C4-2B (cell line): ENCODE data around the gene KCNMA1.

Experiments used
- H3K27ac ChIP-seq: fragments of 450-650 bp; 2 replicates; pipeline ENCODE4 v1.5.1; 2017
- ZFX ChIP-seq: fragments of 450-650 bp; IDR thresholded peaks from 2 replicates; pipeline ENCODE4 v1.6.1; 2017
- TF ChIP-seq, protein P1 (sequence below): fragments of 450-650 bp; conservative IDR thresholded peaks from 2 replicates; pipeline ENCODE4 v1.5.1; 2017; ENCODE audit warnings: mild to moderate bottlenecking

Gene KCNMA1

DNA sequence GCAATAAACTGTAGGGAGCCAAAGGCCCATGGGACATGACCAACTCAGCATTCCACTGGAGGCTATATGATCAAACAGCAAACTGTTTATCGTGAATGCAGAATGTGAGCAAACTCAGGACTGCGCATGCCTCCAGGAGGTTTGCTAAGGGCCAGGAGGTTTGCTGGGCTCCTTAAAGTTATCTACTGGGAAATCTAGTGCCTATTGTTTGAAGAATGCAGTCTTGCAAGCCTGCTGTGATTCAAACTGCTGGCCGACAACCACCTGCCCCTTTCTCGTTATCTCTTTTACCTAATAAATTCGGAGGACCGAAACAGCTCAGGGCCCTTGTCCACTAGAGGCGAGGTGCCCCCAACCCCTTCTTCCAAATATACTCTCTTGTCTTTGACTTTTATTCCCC, 404.1 kb downstream of the KCNMA1 start:
- no peak overlapping the region for H3K27ac ChIP-seq
- TF ChIP-seq ZFX = no peak
- TF ChIP-seq, protein P1, sequence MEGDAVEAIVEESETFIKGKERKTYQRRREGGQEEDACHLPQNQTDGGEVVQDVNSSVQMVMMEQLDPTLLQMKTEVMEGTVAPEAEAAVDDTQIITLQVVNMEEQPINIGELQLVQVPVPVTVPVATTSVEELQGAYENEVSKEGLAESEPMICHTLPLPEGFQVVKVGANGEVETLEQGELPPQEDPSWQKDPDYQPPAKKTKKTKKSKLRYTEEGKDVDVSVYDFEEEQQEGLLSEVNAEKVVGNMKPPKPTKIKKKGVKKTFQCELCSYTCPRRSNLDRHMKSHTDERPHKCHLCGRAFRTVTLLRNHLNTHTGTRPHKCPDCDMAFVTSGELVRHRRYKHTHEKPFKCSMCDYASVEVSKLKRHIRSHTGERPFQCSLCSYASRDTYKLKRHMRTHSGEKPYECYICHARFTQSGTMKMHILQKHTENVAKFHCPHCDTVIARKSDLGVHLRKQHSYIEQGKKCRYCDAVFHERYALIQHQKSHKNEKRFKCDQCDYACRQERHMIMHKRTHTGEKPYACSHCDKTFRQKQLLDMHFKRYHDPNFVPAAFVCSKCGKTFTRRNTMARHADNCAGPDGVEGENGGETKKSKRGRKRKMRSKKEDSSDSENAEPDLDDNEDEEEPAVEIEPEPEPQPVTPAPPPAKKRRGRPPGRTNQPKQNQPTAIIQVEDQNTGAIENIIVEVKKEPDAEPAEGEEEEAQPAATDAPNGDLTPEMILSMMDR = no peak

DNA sequence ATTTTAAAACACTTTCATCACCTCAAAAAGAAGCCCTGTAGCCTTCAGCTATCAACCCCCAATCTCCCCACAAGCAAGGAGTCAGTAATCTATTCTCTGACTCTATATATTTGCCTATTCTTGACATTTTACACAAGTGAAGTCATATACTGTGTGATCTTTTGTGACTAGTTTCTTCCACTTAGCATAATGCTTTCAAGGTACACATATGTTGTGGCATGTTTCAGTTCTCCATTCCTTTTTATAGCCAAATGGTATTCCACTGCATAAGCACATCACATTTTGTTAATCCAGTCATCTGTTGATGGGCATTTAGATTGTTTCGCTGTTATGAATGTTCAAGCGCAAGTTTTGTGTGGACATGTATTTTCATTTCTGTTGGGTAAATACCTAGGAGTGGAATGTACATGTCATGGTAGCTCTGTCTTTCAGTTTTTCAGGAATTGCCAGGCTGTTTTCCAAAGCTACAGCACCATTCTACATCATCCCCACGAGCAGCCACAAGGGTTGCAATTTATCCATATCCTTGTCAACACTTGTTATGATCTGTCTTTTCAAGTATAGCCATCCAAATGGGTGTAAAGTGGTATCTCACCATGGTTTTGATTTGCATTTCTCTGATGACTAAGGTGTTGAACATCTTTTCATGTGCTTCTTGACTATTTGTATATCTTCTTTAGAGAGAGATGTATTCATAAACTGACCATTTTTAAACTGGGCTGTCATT, 405.6 kb downstream of the KCNMA1 start:
- H3K27ac ChIP-seq = no peak overlapping the region
- TF ChIP-seq, protein P1 = no peak
- no peak for TF ChIP-seq ZFX

DNA sequence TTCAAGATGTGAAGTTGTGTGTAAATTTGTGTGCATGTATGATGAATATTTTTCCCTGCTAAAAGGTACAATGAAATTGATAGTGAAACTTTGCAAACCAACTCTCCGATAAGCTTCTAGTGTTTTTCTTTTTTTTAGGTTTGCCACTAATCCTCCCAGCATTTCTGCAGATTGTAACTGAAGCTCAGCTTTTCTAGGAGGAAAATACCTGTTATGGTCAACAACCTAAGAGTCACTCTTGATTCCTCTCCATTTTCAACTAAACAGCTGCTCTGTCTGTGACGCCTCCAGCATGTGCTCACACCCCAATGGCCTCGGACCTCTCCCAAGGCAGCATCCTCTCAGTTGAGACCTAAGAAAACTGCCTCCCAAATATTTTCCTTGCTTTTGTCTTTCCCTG, 406.2 kb downstream of the KCNMA1 start:
- no peak overlapping the region for H3K27ac ChIP-seq
- TF ChIP-seq, protein P1 = no peak
- TF ChIP-seq ZFX = no peak

DNA sequence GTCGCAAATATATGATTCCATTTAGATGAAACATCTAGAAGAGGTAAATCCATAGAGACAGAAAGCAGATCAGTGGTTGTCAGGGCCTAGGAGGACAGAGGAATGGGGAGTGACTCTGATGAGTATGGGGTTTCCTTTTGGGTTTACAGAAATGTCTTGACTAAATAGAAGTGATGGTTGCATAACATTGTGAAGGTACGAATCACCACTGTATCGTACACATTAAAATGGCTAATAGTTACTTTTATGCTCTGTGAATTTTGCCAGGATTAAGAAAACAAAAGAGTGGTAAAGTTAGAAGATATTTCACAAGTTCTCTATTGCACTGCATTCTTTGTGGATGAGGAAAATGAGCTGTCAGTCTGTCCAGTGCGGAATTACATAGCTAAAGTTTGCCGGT, 407.4 kb downstream of the KCNMA1 start:
- no peak overlapping the region for H3K27ac ChIP-seq
- TF ChIP-seq ZFX = no peak
- TF ChIP-seq, protein P1 = no peak

DNA sequence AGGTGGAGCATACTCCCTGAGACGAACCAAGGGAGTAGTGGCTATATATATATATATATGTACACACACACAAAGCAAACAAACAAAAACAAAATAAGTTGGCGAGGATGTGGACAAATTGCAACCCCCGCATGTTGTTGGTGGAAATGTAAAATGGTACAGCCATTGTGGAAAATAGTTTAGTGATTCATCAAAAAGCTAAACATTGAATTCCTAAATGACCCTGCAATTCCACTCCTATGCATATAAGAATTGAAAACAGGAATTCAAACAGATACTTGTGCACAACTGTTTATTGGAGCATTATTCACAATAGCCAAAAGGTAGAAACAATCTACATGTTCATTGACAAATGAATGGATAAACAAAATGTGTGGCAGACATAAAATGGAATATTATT, 407.9 kb downstream of the KCNMA1 start:
- no peak overlapping the region for H3K27ac ChIP-seq
- TF ChIP-seq, protein P1 = no peak
- no peak for TF ChIP-seq ZFX

DNA sequence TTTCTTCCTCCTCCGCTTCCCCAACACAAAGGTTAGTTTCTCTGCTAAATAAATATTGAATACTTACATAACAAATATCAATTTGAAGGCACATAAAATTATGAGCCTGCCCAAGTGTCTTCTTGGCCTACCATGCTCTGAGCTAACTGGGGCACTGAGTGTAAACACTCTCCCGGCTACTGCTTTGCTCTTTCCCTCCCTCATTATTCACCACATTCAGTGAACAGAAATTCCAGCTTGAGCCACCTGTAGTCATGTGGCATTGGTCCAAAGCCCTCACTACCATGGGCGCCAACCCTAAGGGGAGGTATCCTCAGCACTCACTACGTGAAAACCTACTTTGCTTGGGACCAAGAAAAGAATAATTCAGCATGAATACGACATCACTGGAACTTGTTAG, 409.0 kb downstream of the KCNMA1 start:
- TF ChIP-seq, protein P1 = no peak
- no peak for TF ChIP-seq ZFX

DNA sequence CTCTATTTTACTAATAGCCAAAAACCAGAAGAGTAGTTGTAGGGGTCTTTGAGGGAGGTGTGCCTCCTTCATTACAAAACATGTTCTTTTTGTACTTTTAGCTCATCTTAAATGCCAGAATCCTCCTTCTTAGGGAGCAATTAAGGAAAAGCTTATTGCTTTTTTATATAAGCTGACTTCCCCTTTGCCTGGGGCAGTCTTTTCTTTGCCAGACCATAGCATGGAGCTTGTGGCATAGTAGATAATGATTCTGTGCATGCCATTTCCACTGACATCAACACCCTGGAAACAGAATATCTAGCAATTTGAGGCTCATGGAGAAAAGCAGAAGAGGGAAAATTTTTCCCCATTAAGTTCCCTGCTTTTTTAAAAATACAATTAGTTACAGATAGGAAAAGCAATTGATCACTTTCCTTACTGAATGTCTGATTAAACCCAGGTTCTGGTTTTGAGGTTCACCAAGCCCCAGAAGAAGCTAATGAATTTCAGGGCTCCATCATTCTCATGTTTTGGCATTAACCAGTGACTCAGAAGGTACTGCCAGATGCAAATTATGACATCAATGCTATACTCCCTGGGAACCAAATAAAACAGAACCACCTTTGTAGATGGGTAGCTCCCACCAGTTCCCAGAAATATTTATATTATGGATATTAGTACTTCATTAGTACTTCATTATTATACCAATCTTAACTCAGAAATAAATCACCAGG, 410.6 kb downstream of the KCNMA1 start:
- no peak overlapping the region for H3K27ac ChIP-seq
- TF ChIP-seq ZFX = no peak
- TF ChIP-seq, protein P1 = no peak

More for the DNA sequence above, 409.0 kb downstream of the KCNMA1 start:
- H3K27ac ChIP-seq = no peak overlapping the region
